GM21526 (cell line): ENCODE data around the gene PDLIM7.

Source experiments
- ATAC-seq: cut with Tn5 transposase; IDR thresholded peaks from one replicate; pipeline ENCODE4 v1.9.1; 2021; ENCODE audit warnings: moderate library complexity; ENCODE audit not compliant: unreplicated experiment, low FRiP score

Gene PDLIM7

GRCh38 chr5:177524941-177525655 is 27.7 kb upstream of the PDLIM7 start:
- no peak for ATAC-seq

GRCh38 chr5:177524539-177524900 is 27.1 kb upstream of the PDLIM7 start:
- ATAC-seq: no peak

- ATAC-seq: no peak
These were observed 26.5 kb upstream of the PDLIM7 start for GRCh38 chr5:177523711-177524538.

- no peak for ATAC-seq
These were observed 23.6 kb upstream of the PDLIM7 start for GRCh38 chr5:177520916-177521513.

GRCh38 chr5:177520271-177520670 is 22.9 kb upstream of the PDLIM7 start:
- no peak for ATAC-seq

- ATAC-seq: no peak
These were observed 22.2 kb upstream of the PDLIM7 start for GRCh38 chr5:177519463-177520235.

GRCh38 chr5:177516601-177517568 is 19.5 kb upstream of the PDLIM7 start, which contains the start of gene DDX41:
DDX41 (minus strand) TSS chr5:177516961; CDS start chr5:177516945, 16 bp downstream.
- peak; percentile 77 for ATAC-seq

GRCh38 chr5:177515580-177515979 is 18.2 kb upstream of the PDLIM7 start:
- ATAC-seq: no peak

- no peak for ATAC-seq
These were observed 17.1 kb upstream of the PDLIM7 start for GRCh38 chr5:177514541-177514940.

- no peak for ATAC-seq
These were observed 16.1 kb upstream of the PDLIM7 start for GRCh38 chr5:177513500-177513899.

- no peak for ATAC-seq
These were observed 15.5 kb upstream of the PDLIM7 start for GRCh38 chr5:177512736-177513380.

GRCh38 chr5:177511796-177512675 is 14.6 kb upstream of the PDLIM7 start:
- no peak for ATAC-seq

GRCh38 chr5:177511181-177511580 is 13.8 kb upstream of the PDLIM7 start:
- ATAC-seq: no peak

GRCh38 chr5:177510567-177511053 is 13.2 kb upstream of the PDLIM7 start:
- ATAC-seq: no peak

- ATAC-seq: no peak
These were observed 12.7 kb upstream of the PDLIM7 start for GRCh38 chr5:177509991-177510566.

GRCh38 chr5:177509381-177509951 is 12.1 kb upstream of the PDLIM7 start, which contains the start of gene DOK3:
DOK3 (minus strand) TSS chr5:177509826; CDS start chr5:177509540, 286 bp downstream.
- ATAC-seq: no peak

- no peak for ATAC-seq
These were observed 11.4 kb upstream of the PDLIM7 start for GRCh38 chr5:177508837-177509236.
